OCI-LY7 (cell line): ENCODE data around the gene TMEM151A. TPM values are rescaled to one million over a fixed set of nuclear protein-coding genes. Genes with fewer than 3 reads are reported as not detected.

Experiments
- BruUV-seq: library from RNA; stranded (reverse); fragments of 400-500 nt; replicated peaks from 2 replicates; lab custom pipeline; 2021; lab: Mats Ljungman, UMichigan
- CTCF ChIA-PET: fragments of 300-600 bp; sonication (Branson Sonifier 250); formaldehyde crosslinking; loops from one replicate; lab custom pipeline; 2022; ENCODE audit warnings: antibody characterized with exemption; ENCODE audit not compliant: unreplicated experiment; lab: Charles Lee
- POLR2A ChIA-PET: fragments of 300-600 bp; sonication (Branson Sonifier 250); formaldehyde crosslinking; loops from one replicate; lab custom pipeline; 2022; ENCODE audit warnings: antibody characterized with exemption; lab: Charles Lee
- DNase-seq: peaks from one replicate; pipeline ENCODE4 v3.0.0-alpha.2; 2015; ENCODE audit warnings: low spot score
- H2AFZ ChIP-seq: fragments of 200-600 bp; sonication (generic), shearing (Covaris generic); 2 replicates; pipeline ENCODE4 v1.6.1; 2014; ENCODE audit warnings: mild to moderate bottlenecking, antibody characterized with exemption, low read length, moderate library complexity
- H3K27ac ChIP-seq: fragments of 200-600 bp; sonication (generic); 2 replicates; pipeline ENCODE4 v1.5.1; 2014; ENCODE audit warnings: mixed run types, low read depth, mild to moderate bottlenecking, moderate library complexity, low read length, inconsistent platforms; ENCODE audit not compliant: poor library complexity, severe bottlenecking
- H3K36me3 ChIP-seq: fragments of 200-600 bp; sonication (generic); 2 replicates; pipeline ENCODE4 v1.6.1; 2014; ENCODE audit warnings: mild to moderate bottlenecking, antibody characterized with exemption, low read length, moderate library complexity, mixed read lengths; ENCODE audit not compliant: insufficient read depth
- H3K4me1 ChIP-seq: fragments of 200-600 bp; sonication (generic); 2 replicates; pipeline ENCODE4 v1.5.1; 2014; ENCODE audit warnings: mild to moderate bottlenecking, low read length; ENCODE audit not compliant: insufficient read depth, poor library complexity, severe bottlenecking
- H3K4me2 ChIP-seq: fragments of 200-600 bp; sonication (generic); 2 replicates; pipeline ENCODE4 v1.6.1; 2014; ENCODE audit warnings: mild to moderate bottlenecking, low read length
- H3K4me3 ChIP-seq: fragments of 200-600 bp; sonication (generic); 2 replicates; pipeline ENCODE4 v1.5.1; 2014; ENCODE audit warnings: mild to moderate bottlenecking, low read depth, low read length; ENCODE audit not compliant: poor library complexity, severe bottlenecking
- H3K79me2 ChIP-seq: fragments of 200-600 bp; sonication (generic); 2 replicates; pipeline ENCODE4 v1.6.1; 2016; ENCODE audit warnings: low read depth, mild to moderate bottlenecking, low read length, moderate library complexity, mixed read lengths; ENCODE audit not compliant: insufficient read depth
- H3K9me2 ChIP-seq: fragments of 200-600 bp; sonication (generic); 2 replicates; pipeline ENCODE4 v1.6.1; 2016; ENCODE audit warnings: mild to moderate bottlenecking, low read length, mixed read lengths; ENCODE audit not compliant: insufficient read depth
- H3K9me3 ChIP-seq: fragments of 200-600 bp; sonication (generic); 2 replicates; pipeline ENCODE4 v1.6.1; 2014; ENCODE audit warnings: mild to moderate bottlenecking, mixed run types, low read length, mixed read lengths
- H4K20me1 ChIP-seq: fragments of 200-600 bp; sonication (generic); 2 replicates; pipeline ENCODE4 v1.6.1; 2014; ENCODE audit warnings: mild to moderate bottlenecking, antibody characterized with exemption, low read length, moderate library complexity, mixed read lengths; ENCODE audit not compliant: insufficient read depth
- CTCF ChIP-seq: fragments of 200-600 bp; sonication (generic); conservative IDR thresholded peaks from 2 replicates; pipeline ENCODE4 v1.5.1; 2014; ENCODE audit warnings: mild to moderate bottlenecking, antibody characterized with exemption, low read length, moderate library complexity, mixed read lengths
- EZH2phosphoT487 ChIP-seq: fragments of 200-600 bp; sonication (generic); IDR thresholded peaks from 2 replicates; pipeline ENCODE4 v1.6.1; 2018; ENCODE audit warnings: low read depth, borderline replicate concordance, mild to moderate bottlenecking, mixed run types, antibody characterized with exemption, low read length, moderate library complexity, mixed read lengths
- intact Hi-C: fragments of 100-400 bp; cut with micrococcal nuclease; formaldehyde crosslinking; loops from one replicate; pipeline ENCODE4 v1.10.0; 2022; ENCODE audit not compliant: unreplicated experiment
- total RNA-seq, 2 experiments: library from RNA; depleted of rRNA in 1 of 2; stranded (reverse); fragments of >200 nt in 1 of 2; shearing (Covaris generic) in 1 of 2; gene quantifications; 2 replicates each; pipeline ENCODE4 v1.2.3, GENCODE V29; 2014 to 2022

The TMEM151A gene
- total RNA-seq, 2 experiments from 2014 or later: not detected

- Histone ChIP-seq H3K4me1 (peaks cover 14% of the 10 kb centered on the region), H3K4me2 (0 out of 2 replicates have a peak overlapping the region, but pooled peaks have one; percentile 2), H3K27ac (no peak overlapping the region), H3K9me2 (no peaks in the 10 kb centered on the region), H2AFZ (no peak overlapping the region), H3K36me3 (peaks cover 51% of the 10 kb centered on the region), H3K4me3 (no peak overlapping the region), H3K79me2 (no peaks in the 10 kb centered on the region), H4K20me1 (no peaks in the 10 kb centered on the region), H3K9me3 (no peaks in the 10 kb centered on the region)
- BruUV-seq: TSS peak; percentile 80
- TF ChIP-seq CTCF (no peak), EZH2phosphoT487 (no peak)
- intact Hi-C loops: no loop called here
- ChIA-PET POLR2A (no interaction called here), CTCF (interaction anchor here (0.5 kb wide), 1 partner anchor 8 kb away, joined by 3 read pairs; no protein-coding TSS in a partner anchor)
- DNase-seq: no peak
Measured at GRCh38 chr11:66337103-66337899, 45.6 kb downstream of the TMEM151A start.

GRCh38 chr11:66338276-66339161 is 46.8 kb downstream of the TMEM151A start:
- H2AFZ ChIP-seq: no peak overlapping the region
- intact Hi-C loops: no loop called here
- H3K4me2 ChIP-seq: no peak overlapping the region
- CTCF ChIA-PET: interaction anchor here (0.5 kb wide), 1 partner anchor 83 kb away, joined by 3 read pairs; the partner anchor contains the start of gene NPAS4
- H3K36me3 ChIP-seq: peaks cover 51% of the 10 kb centered on the region
- no peak overlapping the region for H3K27ac ChIP-seq
- H3K9me3 ChIP-seq: no peaks in the 10 kb centered on the region
- DNase-seq: no peak
- no peak overlapping the region for H3K4me3 ChIP-seq
- TF ChIP-seq CTCF (no peak), EZH2phosphoT487 (no peak)
- no peaks in the 10 kb centered on the region for H3K9me2 ChIP-seq
- POLR2A ChIA-PET: no interaction called here
- H4K20me1 ChIP-seq: no peaks in the 10 kb centered on the region
- H3K79me2 ChIP-seq: peaks cover 3% of the 10 kb centered on the region; the same call in 1 of the 2 replicates
- H3K4me1 ChIP-seq: peaks cover 16% of the 10 kb centered on the region
- no TSS peak for BruUV-seq
